Measurements from ENCODE around the gene HK1.

HK1 gene

GRCh38 chr10:69349542-69349888 lies 71.2 kb downstream of the HK1 start:
- Histone ChIP-seq H3K9me3 (replicated peaks in 1 of 2; ENCODE audit: control insufficient read depth in 2 of 2, insufficient read depth in 1 of 2, low read depth in 1 of 2, low read length in 2 of 2) (no peaks in the 10 kb centered on the region), H3K9ac (ENCODE audit: low read depth, low read length, poor library complexity) (no peak overlapping the region), H2AK5ac (ENCODE audit: low read depth, low read length) (no peak overlapping the region), H3K36me3 (replicated peaks in 1 of 2; ENCODE audit: control insufficient read depth in 2 of 2, insufficient read depth in 2 of 2, low read length in 2 of 2) (peaks cover 0 to 8% of the 10 kb centered on the region in 2 donors), H3K4me3 (ENCODE audit: low read length in 2 of 2) (no peak overlapping the region), H4K8ac (ENCODE audit: low read depth, low read length) (no peak overlapping the region), H3K4me2 (ENCODE audit: insufficient read depth, low read length, poor library complexity, severe bottlenecking) (no peak overlapping the region), H3K27ac (replicated peaks; ENCODE audit: low read length) (no peak overlapping the region), H2BK12ac (ENCODE audit: low read length) (no peak overlapping the region), H3K14ac (ENCODE audit: low read length) (no peak overlapping the region), H3K18ac (ENCODE audit: low read length) (no peak overlapping the region), H3K4me1 (ENCODE audit: control insufficient read depth in 2 of 2, insufficient read depth in 1 of 2, low read depth in 1 of 2, low read length in 2 of 2) (peaks cover 5% of the 10 kb centered on the region in 2 donors), H2BK5ac (ENCODE audit: low read length) (no peak overlapping the region), H2BK120ac (ENCODE audit: low read depth, low read length) (no peak overlapping the region), H3K4ac (ENCODE audit: low read length) (no peak overlapping the region), H3K27me3 (ENCODE audit: control insufficient read depth in 3 of 3, insufficient read depth in 3 of 3, low read depth in 1 of 3, low read length in 3 of 3) (no peaks in the 10 kb centered on the region), H3K79me1 (ENCODE audit: low read depth, low read length) (no peaks in the 10 kb centered on the region), H2AFZ (ENCODE audit: low read length) (no peak overlapping the region), H3K23ac (ENCODE audit: low read depth, low read length, poor library complexity) (no peak overlapping the region), H4K91ac (ENCODE audit: low read depth, low read length, poor library complexity) (no peak overlapping the region), H2BK15ac (ENCODE audit: low read length) (no peak overlapping the region)
- DNase-seq (ENCODE audit: low spot score): no peak
- no CpG with 5 or more reads among the region's 3 CpGs for WGBS, 2 donors (ENCODE audit: extremely low coverage in 2 of 2, insufficient read length in 2 of 2, insufficient replicate concordance in 1 of 2)

DNA sequence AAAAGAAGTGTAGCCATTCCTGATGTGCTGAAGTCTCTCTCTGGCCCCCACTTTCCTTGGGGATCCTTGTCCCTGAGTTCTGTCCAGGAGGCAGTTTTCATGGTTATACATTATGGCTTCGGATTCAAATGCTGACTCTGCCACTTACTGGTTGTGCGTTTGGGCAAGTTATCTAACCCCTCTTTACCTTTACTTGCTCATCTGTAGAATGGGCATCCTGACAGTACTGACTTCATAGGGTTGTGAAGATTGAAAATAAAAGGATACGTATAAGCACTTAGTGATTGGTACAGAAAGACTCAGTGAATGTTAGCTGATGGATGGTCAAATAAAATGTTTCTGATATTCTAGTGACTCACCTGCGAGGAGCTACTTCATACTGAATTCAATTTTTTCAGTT lies 73.3 kb downstream of the HK1 start:
- H4K91ac ChIP-seq (ENCODE audit: low read depth, low read length, poor library complexity): no peak overlapping the region
- no peak overlapping the region for H3K14ac ChIP-seq (ENCODE audit: low read length)
- H3K27ac ChIP-seq (replicated peaks; ENCODE audit: low read length): no peak overlapping the region
- H2BK5ac ChIP-seq (ENCODE audit: low read length): no peak overlapping the region
- no peak overlapping the region for H3K18ac ChIP-seq (ENCODE audit: low read length)
- no peak overlapping the region for H2AFZ ChIP-seq (ENCODE audit: low read length)
- no peak overlapping the region for H3K23ac ChIP-seq (ENCODE audit: low read depth, low read length, poor library complexity)
- H3K27me3 ChIP-seq (ENCODE audit: control insufficient read depth in 3 of 3, insufficient read depth in 3 of 3, low read depth in 1 of 3, low read length in 3 of 3): no peaks in the 10 kb centered on the region
- H3K9ac ChIP-seq (ENCODE audit: low read depth, low read length, poor library complexity): no peak overlapping the region
- H2BK120ac ChIP-seq (ENCODE audit: low read depth, low read length): no peak overlapping the region
- no peak overlapping the region for H2BK12ac ChIP-seq (ENCODE audit: low read length)
- H3K4me2 ChIP-seq (ENCODE audit: insufficient read depth, low read length, poor library complexity, severe bottlenecking): no peak overlapping the region
- H3K4me1 ChIP-seq (ENCODE audit: control insufficient read depth in 2 of 2, insufficient read depth in 1 of 2, low read depth in 1 of 2, low read length in 2 of 2): peaks cover 3 to 4% of the 10 kb centered on the region in 2 donors
- H4K8ac ChIP-seq (ENCODE audit: low read depth, low read length): no peak overlapping the region
- H3K4ac ChIP-seq (ENCODE audit: low read length): no peak overlapping the region
- no peak overlapping the region for H2AK5ac ChIP-seq (ENCODE audit: low read depth, low read length)
- DNase-seq (ENCODE audit: low spot score): no peak
- no peaks in the 10 kb centered on the region for H3K36me3 ChIP-seq (replicated peaks in 1 of 2; ENCODE audit: control insufficient read depth in 2 of 2, insufficient read depth in 2 of 2, low read length in 2 of 2)
- no CpG with 5 or more reads among the region's 4 CpGs for WGBS, 2 donors (ENCODE audit: extremely low coverage in 2 of 2, insufficient read length in 2 of 2, insufficient replicate concordance in 1 of 2)
- no peaks in the 10 kb centered on the region for H3K79me1 ChIP-seq (ENCODE audit: low read depth, low read length)
- no peak overlapping the region for H3K4me3 ChIP-seq (ENCODE audit: low read length in 2 of 2)
- no peaks in the 10 kb centered on the region for H3K9me3 ChIP-seq (replicated peaks in 1 of 2; ENCODE audit: control insufficient read depth in 2 of 2, insufficient read depth in 1 of 2, low read depth in 1 of 2, low read length in 2 of 2)
- no peak overlapping the region for H2BK15ac ChIP-seq (ENCODE audit: low read length)

DNA sequence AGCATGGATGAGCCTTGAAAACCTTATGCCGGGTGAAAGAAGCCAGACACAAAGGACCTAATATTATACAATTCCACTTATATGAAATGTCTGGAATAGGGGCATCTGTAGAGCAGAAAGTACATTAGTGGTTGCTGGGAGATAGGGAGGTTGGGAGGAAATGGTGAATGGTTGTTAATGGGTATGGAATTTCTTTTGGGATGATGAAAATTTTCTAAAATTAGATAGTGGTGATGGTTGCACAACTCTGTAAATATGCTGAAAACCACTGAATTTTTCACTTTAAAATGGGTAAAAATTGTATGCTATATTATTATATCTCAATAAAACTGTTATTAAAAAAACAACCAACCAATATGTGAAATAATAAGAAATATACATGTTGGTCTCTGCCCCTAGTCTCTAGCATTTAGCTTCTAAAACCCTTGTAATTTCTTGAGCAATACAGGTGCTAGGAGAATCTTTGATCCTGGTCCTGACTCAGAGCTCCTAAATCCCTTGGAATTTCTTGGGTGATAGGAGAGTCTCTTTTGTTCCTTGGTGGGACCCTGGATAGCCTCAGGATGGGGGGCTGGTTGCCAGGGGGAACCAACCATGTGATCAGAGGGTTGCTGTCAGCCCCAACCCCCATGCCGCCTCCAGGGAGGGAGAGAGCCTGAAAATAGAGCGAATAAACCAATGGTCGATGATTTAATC lies 74.4 kb downstream of the HK1 start:
- no peak overlapping the region for H2AK5ac ChIP-seq (ENCODE audit: low read depth, low read length)
- H4K91ac ChIP-seq (ENCODE audit: low read depth, low read length, poor library complexity): no peak overlapping the region
- no peaks in the 10 kb centered on the region for H3K9me3 ChIP-seq (replicated peaks in 1 of 2; ENCODE audit: control insufficient read depth in 2 of 2, insufficient read depth in 1 of 2, low read depth in 1 of 2, low read length in 2 of 2)
- no peak overlapping the region for H3K9ac ChIP-seq (ENCODE audit: low read depth, low read length, poor library complexity)
- H4K8ac ChIP-seq (ENCODE audit: low read depth, low read length): no peak overlapping the region
- no peak overlapping the region for H2BK15ac ChIP-seq (ENCODE audit: low read length)
- no peaks in the 10 kb centered on the region for H3K27me3 ChIP-seq (ENCODE audit: control insufficient read depth in 3 of 3, insufficient read depth in 3 of 3, low read depth in 1 of 3, low read length in 3 of 3)
- no peak overlapping the region for H2BK12ac ChIP-seq (ENCODE audit: low read length)
- no peak for DNase-seq (ENCODE audit: low spot score)
- no peaks in the 10 kb centered on the region for H3K79me1 ChIP-seq (ENCODE audit: low read depth, low read length)
- H3K36me3 ChIP-seq (replicated peaks in 1 of 2; ENCODE audit: control insufficient read depth in 2 of 2, insufficient read depth in 2 of 2, low read length in 2 of 2): no peaks in the 10 kb centered on the region
- no peak overlapping the region for H3K4ac ChIP-seq (ENCODE audit: low read length)
- no peak overlapping the region for H3K18ac ChIP-seq (ENCODE audit: low read length)
- H3K4me3 ChIP-seq (ENCODE audit: low read length in 2 of 2): no peak overlapping the region
- no peak overlapping the region for H2BK5ac ChIP-seq (ENCODE audit: low read length)
- no CpG with 5 or more reads among the region's 4 CpGs for WGBS, 2 donors (ENCODE audit: extremely low coverage in 2 of 2, insufficient read length in 2 of 2, insufficient replicate concordance in 1 of 2)
- no peak overlapping the region for H2BK120ac ChIP-seq (ENCODE audit: low read depth, low read length)
- H3K4me2 ChIP-seq (ENCODE audit: insufficient read depth, low read length, poor library complexity, severe bottlenecking): no peak overlapping the region
- H3K27ac ChIP-seq (replicated peaks; ENCODE audit: low read length): no peak overlapping the region
- H3K4me1 ChIP-seq (ENCODE audit: control insufficient read depth in 2 of 2, insufficient read depth in 1 of 2, low read depth in 1 of 2, low read length in 2 of 2): peaks cover 3 to 4% of the 10 kb centered on the region in 2 donors
- H3K14ac ChIP-seq (ENCODE audit: low read length): no peak overlapping the region
- no peak overlapping the region for H2AFZ ChIP-seq (ENCODE audit: low read length)
- H3K23ac ChIP-seq (ENCODE audit: low read depth, low read length, poor library complexity): no peak overlapping the region

DNA sequence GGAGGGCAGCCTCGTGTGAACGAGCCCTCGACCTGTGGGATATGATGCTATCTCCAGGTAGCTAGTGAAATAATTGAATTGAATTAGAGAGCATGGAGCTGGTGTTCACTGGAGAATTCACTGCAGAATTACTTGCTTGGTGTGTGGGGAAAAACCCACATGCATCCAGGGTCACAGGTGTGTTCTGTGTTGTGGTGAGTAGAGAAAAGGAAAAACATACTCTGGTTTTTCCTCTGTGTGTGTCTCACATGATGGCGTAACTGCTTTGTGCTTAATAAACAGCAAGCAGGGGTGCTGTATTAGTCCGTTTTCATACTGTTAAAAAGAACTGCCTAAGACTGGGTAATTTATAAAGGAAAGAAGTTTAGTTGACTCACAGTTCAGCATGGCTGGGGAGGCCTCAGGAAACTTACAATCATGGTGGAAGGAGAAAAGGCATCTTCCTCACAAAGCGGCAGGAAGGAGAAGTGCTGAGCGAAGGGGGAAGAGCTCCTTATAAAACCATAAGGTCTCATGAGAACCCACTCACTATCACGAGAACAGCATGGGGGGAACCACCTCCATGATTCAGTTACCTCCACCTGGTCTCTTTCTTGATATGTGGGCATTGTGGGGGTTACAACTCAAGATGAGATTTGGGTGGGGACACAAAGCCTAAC lies 75.8 kb downstream of the HK1 start:
- H2BK15ac ChIP-seq (ENCODE audit: low read length): no peak overlapping the region
- H4K91ac ChIP-seq (ENCODE audit: low read depth, low read length, poor library complexity): no peak overlapping the region
- no peak overlapping the region for H3K23ac ChIP-seq (ENCODE audit: low read depth, low read length, poor library complexity)
- H3K9me3 ChIP-seq (replicated peaks in 1 of 2; ENCODE audit: control insufficient read depth in 2 of 2, insufficient read depth in 1 of 2, low read depth in 1 of 2, low read length in 2 of 2): no peaks in the 10 kb centered on the region
- no peak overlapping the region for H2AFZ ChIP-seq (ENCODE audit: low read length)
- H3K27ac ChIP-seq (replicated peaks; ENCODE audit: low read length): no peak overlapping the region
- H2BK120ac ChIP-seq (ENCODE audit: low read depth, low read length): no peak overlapping the region
- H3K27me3 ChIP-seq (ENCODE audit: control insufficient read depth in 3 of 3, insufficient read depth in 3 of 3, low read depth in 1 of 3, low read length in 3 of 3): no peaks in the 10 kb centered on the region
- DNase-seq (ENCODE audit: low spot score): no peak
- H3K18ac ChIP-seq (ENCODE audit: low read length): no peak overlapping the region
- no peaks in the 10 kb centered on the region for H3K36me3 ChIP-seq (replicated peaks in 1 of 2; ENCODE audit: control insufficient read depth in 2 of 2, insufficient read depth in 2 of 2, low read length in 2 of 2)
- no peak overlapping the region for H2BK12ac ChIP-seq (ENCODE audit: low read length)
- no peak overlapping the region for H4K8ac ChIP-seq (ENCODE audit: low read depth, low read length)
- no peaks in the 10 kb centered on the region for H3K79me1 ChIP-seq (ENCODE audit: low read depth, low read length)
- WGBS, 2 donors (ENCODE audit: extremely low coverage in 2 of 2, insufficient read length in 2 of 2, insufficient replicate concordance in 1 of 2): no CpG with 5 or more reads among the region's 8 CpGs
- H3K9ac ChIP-seq (ENCODE audit: low read depth, low read length, poor library complexity): no peak overlapping the region
- H3K14ac ChIP-seq (ENCODE audit: low read length): no peak overlapping the region
- H2AK5ac ChIP-seq (ENCODE audit: low read depth, low read length): no peak overlapping the region
- H2BK5ac ChIP-seq (ENCODE audit: low read length): no peak overlapping the region
- no peak overlapping the region for H3K4ac ChIP-seq (ENCODE audit: low read length)
- H3K4me2 ChIP-seq (ENCODE audit: insufficient read depth, low read length, poor library complexity, severe bottlenecking): no peak overlapping the region
- H3K4me3 ChIP-seq (ENCODE audit: low read length in 2 of 2): no peak overlapping the region
- peaks cover 0 to 4% of the 10 kb centered on the region in 2 donors for H3K4me1 ChIP-seq (ENCODE audit: control insufficient read depth in 2 of 2, insufficient read depth in 1 of 2, low read depth in 1 of 2, low read length in 2 of 2)

Measured in neuronal stem cell (in vitro differentiated cells).